Esophagus squamous epithelium (tissue), 5 donors: ENCODE measurements around the gene DAPK1. TPM values are rescaled to one million over a fixed set of nuclear protein-coding genes. Genes with fewer than 3 reads are reported as not detected.

Experiments used
- DNase-seq: peaks from one replicate; lab custom pipeline; 2025; lab: John Stamatoyannopoulos, UW
- H3K27ac ChIP-seq, 4 donors: fragments of 200-600 bp; sonication (generic); one replicate each; pipeline ENCODE4 v1.5.1; 2016 to 2019; ENCODE audit warnings: mild to moderate bottlenecking in 1 of 4
- H3K27me3 ChIP-seq, 4 donors: fragments of 200-600 bp; sonication (generic); 1 replicate in 3 of 4; 2 replicates in 1 of 4; pipeline versions ENCODE4 v1.5.1 to v1.6.0; 2017 to 2021; ENCODE audit warnings: antibody characterized with exemption in 1 of 4
- H3K36me3 ChIP-seq, 3 donors: fragments of 200-600 bp; sonication (generic); one replicate each; pipeline ENCODE4 v1.5.1; 2016 to 2019
- H3K4me1 ChIP-seq, 3 donors: fragments of 200-600 bp; sonication (generic); one replicate each; pipeline ENCODE4 v1.5.1; 2017 to 2019
- H3K4me3 ChIP-seq, 4 donors: fragments of 200-600 bp; sonication (generic); 1 replicate in 3 of 4; 2 replicates in 1 of 4; pipeline ENCODE4 v1.5.1; 2016 to 2019; ENCODE audit warnings: mild to moderate bottlenecking in 2 of 4, moderate library complexity in 1 of 4
- H3K9me3 ChIP-seq, 3 donors: fragments of 200-600 bp; sonication (generic); one replicate each; pipeline ENCODE4 v1.5.1; 2016 to 2019
- POLR2A ChIP-seq, 4 donors: fragments of 450-650 bp; IDR thresholded peaks; one replicate each; pipeline ENCODE4 v1.6.1; 2017; ENCODE audit warnings: antibody characterized with exemption in 4 of 4, mild to moderate bottlenecking in 4 of 4, moderate library complexity in 3 of 4
- WGBS, 2 donors: methylation state at CpG; one replicate each; pipeline ENCODE4 v1.1.5; 2018; 5-methylcytosine and 5-hydroxymethylcytosine counted together
- intact Hi-C: fragments of 100-400 bp; cut with DNase I; formaldehyde crosslinking; loops from one replicate; pipeline ENCODE4 v1.15.0; 2022
- total RNA-seq, 4 donors: library from RNA; depleted of rRNA; stranded (reverse); fragments of >200 nt; gene quantifications; one replicate each; pipeline ENCODE4 v1.1.0, GENCODE V29; 2016
- TF ChIP-seq, protein P1 (sequence below), 6 experiments: fragments of 450-650 bp in 4 of 6; fragments of 200-600 bp in 2 of 6; sonication (generic) in 2 of 6; IDR thresholded peaks; one replicate each; pipeline ENCODE4 v1.5.1; 2016 to 2019; ENCODE audit warnings: antibody characterized with exemption in 6 of 6, mild to moderate bottlenecking in 4 of 6, moderate library complexity in 4 of 6
- donor health status: DM: yes; HTN: yes; CAD: no.

The DAPK1 gene
- total RNA-seq, 4 donors from 2014 or later = 2.2 to 14.5 (median 5.5) TPM

DNA sequence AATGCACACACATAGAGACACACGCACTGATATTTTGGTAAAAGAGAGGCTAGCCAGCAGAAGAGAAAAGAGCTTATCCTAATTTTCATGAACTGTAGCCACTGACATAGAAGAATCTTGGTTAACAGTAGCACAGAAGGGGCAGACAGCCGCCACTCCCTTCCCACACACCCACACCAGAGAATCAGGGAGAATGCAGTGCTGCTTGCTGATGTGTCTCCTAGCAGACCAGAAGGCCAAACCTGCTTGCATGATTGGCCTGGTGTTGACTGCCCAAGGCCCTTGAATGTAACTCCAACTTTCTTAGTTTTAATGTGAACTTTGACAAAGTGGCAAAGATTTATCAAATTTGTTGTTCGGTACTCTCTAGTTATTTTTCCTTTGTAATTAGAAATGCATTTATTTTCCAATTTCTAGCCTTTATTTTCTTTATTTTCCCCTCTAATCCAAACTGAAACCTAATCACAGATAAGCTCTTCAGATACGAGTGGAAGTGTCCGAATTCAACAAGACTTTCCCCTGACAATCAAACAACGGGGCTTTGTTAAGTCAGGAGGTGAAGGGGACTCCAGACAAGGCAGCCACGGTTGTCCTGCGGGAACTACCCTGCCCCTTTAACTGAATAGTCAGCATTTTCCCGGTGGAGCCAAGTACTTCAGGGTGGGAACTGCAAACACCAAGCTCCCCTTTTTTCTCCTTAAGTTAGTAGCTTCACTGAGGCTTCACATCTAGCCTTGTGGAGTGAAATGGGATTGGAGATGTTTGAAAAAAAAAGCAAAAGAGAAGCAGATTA is 146.3 kb downstream of the DAPK1 start:
- intact Hi-C loops = no loop called here
- Histone ChIP-seq H3K4me3 (no peak overlapping the region), H3K27me3 (no peaks in the 10 kb centered on the region), H3K4me1 (peaks cover 0 to 15% (median 6%) of the 10 kb centered on the region in 3 donors), H3K9me3 (no peaks in the 10 kb centered on the region), H3K27ac (no peak overlapping the region), H3K36me3 (peaks cover 0 to 20% (median 0%) of the 10 kb centered on the region in 3 donors)
- no peak for DNase-seq
- WGBS, 2 donors = 80 to 85% methylated on average over 9 of the region's 9 CpGs
- no peak for TF ChIP-seq POLR2A (IDR thresholded peaks at IDR 0.05)
- TF ChIP-seq, protein P1, sequence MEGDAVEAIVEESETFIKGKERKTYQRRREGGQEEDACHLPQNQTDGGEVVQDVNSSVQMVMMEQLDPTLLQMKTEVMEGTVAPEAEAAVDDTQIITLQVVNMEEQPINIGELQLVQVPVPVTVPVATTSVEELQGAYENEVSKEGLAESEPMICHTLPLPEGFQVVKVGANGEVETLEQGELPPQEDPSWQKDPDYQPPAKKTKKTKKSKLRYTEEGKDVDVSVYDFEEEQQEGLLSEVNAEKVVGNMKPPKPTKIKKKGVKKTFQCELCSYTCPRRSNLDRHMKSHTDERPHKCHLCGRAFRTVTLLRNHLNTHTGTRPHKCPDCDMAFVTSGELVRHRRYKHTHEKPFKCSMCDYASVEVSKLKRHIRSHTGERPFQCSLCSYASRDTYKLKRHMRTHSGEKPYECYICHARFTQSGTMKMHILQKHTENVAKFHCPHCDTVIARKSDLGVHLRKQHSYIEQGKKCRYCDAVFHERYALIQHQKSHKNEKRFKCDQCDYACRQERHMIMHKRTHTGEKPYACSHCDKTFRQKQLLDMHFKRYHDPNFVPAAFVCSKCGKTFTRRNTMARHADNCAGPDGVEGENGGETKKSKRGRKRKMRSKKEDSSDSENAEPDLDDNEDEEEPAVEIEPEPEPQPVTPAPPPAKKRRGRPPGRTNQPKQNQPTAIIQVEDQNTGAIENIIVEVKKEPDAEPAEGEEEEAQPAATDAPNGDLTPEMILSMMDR (IDR thresholded peaks at IDR 0.05) = no peak

DNA sequence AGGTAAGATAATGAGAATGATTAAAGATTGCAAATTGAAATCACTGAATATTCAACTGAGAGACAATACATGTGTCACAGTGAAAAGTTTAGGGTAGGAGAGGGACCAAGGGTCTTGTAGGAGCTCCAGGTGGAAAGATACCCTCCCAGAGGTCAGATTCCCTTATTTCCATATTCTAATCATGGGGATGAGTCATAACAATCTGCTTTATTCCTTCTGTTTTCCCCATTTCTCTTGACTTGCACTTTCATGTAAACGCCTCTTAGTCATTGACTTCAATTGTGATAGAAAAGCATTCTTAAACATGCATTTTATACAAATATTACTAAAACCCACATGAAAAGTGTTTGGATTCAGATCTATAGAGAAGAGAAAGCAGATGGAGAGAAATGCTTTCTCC is 147.0 kb downstream of the DAPK1 start:
- Histone ChIP-seq H3K4me3 (no peak overlapping the region), H3K9me3 (no peaks in the 10 kb centered on the region), H3K36me3 (peaks cover 0 to 23% (median 0%) of the 10 kb centered on the region in 3 donors), H3K4me1 (peaks cover 0 to 12% (median 6%) of the 10 kb centered on the region in 3 donors), H3K27me3 (no peaks in the 10 kb centered on the region), H3K27ac (no peak overlapping the region)
- TF ChIP-seq POLR2A (IDR thresholded peaks at IDR 0.05) = no peak
- TF ChIP-seq, protein P1 (IDR thresholded peaks at IDR 0.05) = no peak
- no peak for DNase-seq
- WGBS, 2 donors = 56 to 72% methylated on average over 1 of the region's 1 CpG
- intact Hi-C loops = no loop called here

DNA sequence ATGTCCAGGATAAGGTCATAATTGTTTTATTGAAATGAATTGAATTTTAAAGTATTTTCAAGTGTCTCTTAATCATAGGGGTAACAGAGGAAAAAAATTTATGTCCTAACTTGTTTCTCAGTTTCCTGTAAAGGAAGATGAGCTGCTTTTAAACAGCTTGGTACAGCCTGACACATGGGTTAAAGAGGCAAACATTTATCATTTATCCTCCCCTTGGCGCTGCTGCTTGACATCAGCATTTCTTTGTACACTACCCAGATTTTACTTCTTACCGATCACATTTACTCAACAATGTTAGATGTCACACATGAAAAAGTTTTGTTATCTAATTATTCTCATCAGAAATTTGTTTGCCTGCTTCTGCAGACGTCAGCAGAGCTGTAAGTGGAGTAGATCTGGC is 148.9 kb downstream of the DAPK1 start:
- TF ChIP-seq, protein P1 (IDR thresholded peaks at IDR 0.05) = no peak
- TF ChIP-seq POLR2A (IDR thresholded peaks at IDR 0.05) = no peak
- no peaks in the 10 kb centered on the region for H3K27me3 ChIP-seq
- no peak overlapping the region for H3K4me3 ChIP-seq
- 76 to 82% methylated on average over 3 of the region's 3 CpGs for WGBS, 2 donors
- H3K27ac ChIP-seq = no peak overlapping the region
- intact Hi-C loops = no loop called here
- no peak for DNase-seq
- no peaks in the 10 kb centered on the region for H3K9me3 ChIP-seq
- peaks cover 0 to 23% (median 0%) of the 10 kb centered on the region in 3 donors for H3K36me3 ChIP-seq
- no peaks in the 10 kb centered on the region for H3K4me1 ChIP-seq

DNA sequence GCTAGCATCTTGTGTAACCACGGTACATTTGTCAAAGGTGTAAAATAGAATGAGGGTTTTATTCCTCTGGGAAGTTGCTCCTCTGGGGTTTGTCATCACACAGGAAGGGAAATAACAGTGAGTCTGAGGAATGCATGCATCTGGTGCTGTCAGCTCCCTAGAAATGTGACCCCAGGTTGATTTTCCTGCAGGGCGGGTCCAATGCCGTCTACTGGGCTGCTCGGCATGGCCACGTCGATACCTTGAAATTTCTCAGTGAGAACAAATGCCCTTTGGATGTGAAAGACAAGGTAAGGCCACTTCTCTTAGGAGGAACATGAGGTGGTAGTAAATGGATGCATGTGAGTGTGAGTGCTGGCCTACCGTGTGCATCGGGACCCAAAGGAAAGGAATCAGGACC is 149.4 kb downstream of the DAPK1 start:
- peaks cover 0 to 23% (median 0%) of the 10 kb centered on the region in 3 donors for H3K36me3 ChIP-seq
- 96 to 97% methylated on average over 5 of the region's 8 CpGs for WGBS, 2 donors
- no peaks in the 10 kb centered on the region for H3K4me1 ChIP-seq
- DNase-seq = no peak
- H3K9me3 ChIP-seq = no peaks in the 10 kb centered on the region
- intact Hi-C loops = no loop called here
- H3K4me3 ChIP-seq = no peak overlapping the region
- H3K27me3 ChIP-seq = no peaks in the 10 kb centered on the region
- H3K27ac ChIP-seq = no peak overlapping the region
- TF ChIP-seq, protein P1 (IDR thresholded peaks at IDR 0.05) = no peak
- no peak for TF ChIP-seq POLR2A (IDR thresholded peaks at IDR 0.05)

DNA sequence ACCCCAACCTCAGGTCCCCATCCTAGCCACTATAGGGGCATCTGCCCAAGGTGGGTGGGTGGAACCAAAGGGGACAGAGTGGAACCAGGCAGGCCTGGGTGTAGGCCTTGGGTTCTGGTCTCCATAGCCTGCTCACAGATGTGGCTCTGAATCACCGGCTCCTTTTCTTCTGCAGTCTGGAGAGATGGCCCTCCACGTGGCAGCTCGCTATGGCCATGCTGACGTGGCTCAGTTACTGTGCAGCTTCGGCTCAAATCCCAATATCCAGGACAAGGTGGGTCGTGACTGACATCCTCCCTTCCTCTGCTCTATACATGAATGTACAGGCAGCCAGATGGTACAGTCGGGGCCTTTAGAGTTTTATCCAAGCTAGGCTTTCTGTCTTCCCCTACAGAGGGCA is 150.9 kb downstream of the DAPK1 start:
- Histone ChIP-seq H3K27me3 (no peaks in the 10 kb centered on the region), H3K36me3 (peaks cover 0 to 23% (median 0%) of the 10 kb centered on the region in 3 donors), H3K4me3 (no peak overlapping the region), H3K9me3 (no peaks in the 10 kb centered on the region), H3K27ac (no peak overlapping the region), H3K4me1 (no peaks in the 10 kb centered on the region)
- WGBS, 2 donors = 80 to 94% methylated on average over 3 to 7 of the region's 7 CpGs
- DNase-seq = no peak
- TF ChIP-seq, protein P1 (IDR thresholded peaks at IDR 0.05) = no peak
- TF ChIP-seq POLR2A (IDR thresholded peaks at IDR 0.05) = no peak
- intact Hi-C loops = no loop called here
